HG03520 (cell line): ENCODE results near the gene ARHGAP24.

Experiments
- ATAC-seq: cut with Tn5 transposase; IDR thresholded peaks from one replicate; pipeline ENCODE4 v1.9.1; 2021; ENCODE audit warnings: mild to moderate bottlenecking, moderate library complexity; ENCODE audit not compliant: unreplicated experiment

Gene ARHGAP24

GRCh38 chr4:85474818-85475630 is at the start of gene ARHGAP24:
TSS of gene ARHGAP24 (plus strand) at chr4:85475150.
- peak; percentile 92 for ATAC-seq

- ATAC-seq: no peak
These were observed 48.6 kb upstream of the ARHGAP24 start for GRCh38 chr4:85426366-85426765.

GRCh38 chr4:85427123-85427522 is 47.8 kb upstream of the ARHGAP24 start:
- ATAC-seq: no peak

GRCh38 chr4:85430226-85430625 is 44.7 kb upstream of the ARHGAP24 start:
- ATAC-seq: no peak

- no peak for ATAC-seq
These were observed 44.3 kb upstream of the ARHGAP24 start for GRCh38 chr4:85430697-85431096.

- no peak for ATAC-seq
These were observed 43.8 kb upstream of the ARHGAP24 start for GRCh38 chr4:85431156-85431555.

- ATAC-seq: no peak
These were observed 43.0 kb upstream of the ARHGAP24 start for GRCh38 chr4:85431881-85432485.

- no peak for ATAC-seq
These were observed 29.8 kb upstream of the ARHGAP24 start for GRCh38 chr4:85445050-85445639.

- no peak for ATAC-seq
These were observed 28.6 kb upstream of the ARHGAP24 start for GRCh38 chr4:85446141-85446861.

GRCh38 chr4:85448906-85449890 is 25.8 kb upstream of the ARHGAP24 start:
- peak; percentile 82 for ATAC-seq

GRCh38 chr4:85452058-85452731 is 22.8 kb upstream of the ARHGAP24 start:
- ATAC-seq: no peak

GRCh38 chr4:85455942-85456341 is 19.0 kb upstream of the ARHGAP24 start:
- ATAC-seq: no peak

- ATAC-seq: no peak
These were observed 17.0 kb upstream of the ARHGAP24 start for GRCh38 chr4:85457752-85458467.

- ATAC-seq: no peak
These were observed 15.2 kb upstream of the ARHGAP24 start for GRCh38 chr4:85459736-85460135.

GRCh38 chr4:85474356-85474755 is 594 bp upstream of the ARHGAP24 start:
- no peak for ATAC-seq

GRCh38 chr4:85475631-85476233 is 782 bp downstream of the ARHGAP24 start:
- no peak for ATAC-seq

GRCh38 chr4:85476381-85476780 is 1.4 kb downstream of the ARHGAP24 start:
- ATAC-seq: no peak

- peak; percentile 25 for ATAC-seq
These were observed 2.6 kb downstream of the ARHGAP24 start for GRCh38 chr4:85477534-85477933.

- no peak for ATAC-seq
These were observed 3.6 kb downstream of the ARHGAP24 start for GRCh38 chr4:85478576-85478975.
